OCI-LY1 (cell line): Measurements from ENCODE around the gene GABBR1.

Experiments used
- H2AFZ ChIP-seq: fragments of 200-600 bp; sonication (generic), shearing (Covaris generic); 2 replicates; pipeline ENCODE4 v1.6.0; 2014; ENCODE audit warnings: antibody characterized with exemption, mild to moderate bottlenecking, low read length
- H3F3A ChIP-seq: fragments of 200-600 bp; sonication (generic), shearing (Covaris generic); 2 replicates; pipeline ENCODE4 v1.6.0; 2014; ENCODE audit warnings: mild to moderate bottlenecking, antibody characterized with exemption, low read length, moderate library complexity; ENCODE audit not compliant: insufficient read depth
- H3K27ac ChIP-seq: fragments of 200-600 bp; sonication (generic); 2 replicates; pipeline ENCODE4 v1.5.1; 2014; ENCODE audit warnings: low read length, mixed run types, mild to moderate bottlenecking, low read depth; ENCODE audit not compliant: poor library complexity, severe bottlenecking
- H3K27me3 ChIP-seq: fragments of 200-600 bp; sonication (generic); 2 replicates; pipeline ENCODE4 v1.6.0; 2014; ENCODE audit warnings: antibody characterized with exemption, mild to moderate bottlenecking, low read length, moderate library complexity; ENCODE audit not compliant: insufficient read depth
- H3K36me3 ChIP-seq: fragments of 200-600 bp; sonication (generic); 2 replicates; pipeline ENCODE4 v1.6.1; 2014; ENCODE audit warnings: mild to moderate bottlenecking, antibody characterized with exemption, low read length, moderate library complexity, mixed read lengths; ENCODE audit not compliant: insufficient read depth
- H3K4me1 ChIP-seq: fragments of 200-600 bp; sonication (generic); 2 replicates; pipeline ENCODE4 v1.5.1; 2014; ENCODE audit warnings: mild to moderate bottlenecking, low read length, moderate library complexity; ENCODE audit not compliant: insufficient read depth, severe bottlenecking
- H3K4me2 ChIP-seq: fragments of 200-600 bp; sonication (generic), shearing (Covaris generic); 2 replicates; pipeline ENCODE4 v1.6.1; 2014; ENCODE audit warnings: low read length
- H3K4me3 ChIP-seq: fragments of 200-600 bp; sonication (generic); 2 replicates; pipeline ENCODE4 v1.5.1; 2014; ENCODE audit warnings: low read length, low read depth, mild to moderate bottlenecking, mixed read lengths; ENCODE audit not compliant: poor library complexity, severe bottlenecking
- H3K79me2 ChIP-seq: fragments of 200-600 bp; shearing (Covaris generic); 2 replicates; pipeline ENCODE4 v1.6.1; 2016; ENCODE audit warnings: mixed run types, low read length, mixed read lengths; ENCODE audit not compliant: insufficient read depth
- H3K9ac ChIP-seq: fragments of 200-600 bp; sonication (generic), shearing (Covaris generic); 2 replicates; pipeline ENCODE4 v1.6.1; 2014; ENCODE audit warnings: mild to moderate bottlenecking, low read length, mixed read lengths
- H3K9me2 ChIP-seq: fragments of 200-600 bp; sonication (generic), shearing (Covaris generic); 2 replicates; pipeline ENCODE4 v1.6.1; 2014; ENCODE audit warnings: low read depth, mild to moderate bottlenecking, low read length, mixed read lengths
- H3K9me3 ChIP-seq: fragments of 200-600 bp; shearing (Covaris generic); 2 replicates; pipeline ENCODE4 v1.6.1; 2014; ENCODE audit warnings: low read length, mixed read lengths
- H4K20me1 ChIP-seq: fragments of 200-600 bp; sonication (generic), shearing (Covaris generic); 2 replicates; pipeline ENCODE4 v1.6.0; 2016; ENCODE audit warnings: mild to moderate bottlenecking, low read length; ENCODE audit not compliant: insufficient read depth
- EZH2 ChIP-seq: fragments of 200-600 bp; sonication (generic), shearing (Covaris generic); IDR thresholded peaks from 2 replicates; pipeline ENCODE4 v1.8.0; 2017; ENCODE audit warnings: borderline replicate concordance, mixed run types, mild to moderate bottlenecking, antibody characterized with exemption, low read length, moderate library complexity, mixed read lengths
- TF ChIP-seq, protein P1 (sequence below): fragments of 200-600 bp; sonication (generic), shearing (Covaris generic); IDR thresholded peaks from 2 replicates; pipeline ENCODE4 v1.5.1; 2017; ENCODE audit warnings: mild to moderate bottlenecking, antibody characterized with exemption, low read length, moderate library complexity, mixed read lengths

The GABBR1 gene

DNA sequence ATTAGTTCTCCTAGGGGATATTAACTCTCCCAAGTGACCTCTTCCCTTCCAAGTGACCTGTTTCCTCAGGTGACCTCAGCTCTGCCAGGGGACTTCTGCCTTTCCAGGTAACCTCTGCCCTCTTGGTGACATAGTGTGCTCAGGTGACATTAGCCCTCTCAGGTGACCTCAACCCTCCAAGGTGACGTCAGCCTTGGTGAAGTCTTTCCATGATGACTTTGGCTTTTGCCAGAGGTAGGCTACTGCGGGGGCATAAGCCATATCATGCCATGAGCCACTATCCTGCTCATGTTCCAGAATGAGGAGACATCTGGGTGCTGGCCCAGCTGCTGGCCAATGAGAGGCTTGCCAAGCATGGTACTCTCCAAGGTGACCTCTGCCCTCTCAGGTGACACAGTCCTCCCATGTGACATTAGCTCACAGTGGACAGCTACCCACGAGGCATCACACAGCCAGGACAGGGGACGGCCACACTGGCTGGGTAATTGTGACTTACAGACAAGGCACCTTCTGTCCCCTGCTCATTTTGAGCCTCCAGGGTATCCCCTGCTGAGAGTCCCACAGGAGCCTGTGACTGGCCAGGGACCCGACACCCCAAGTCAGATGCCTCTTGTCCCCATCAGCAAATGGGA, 104.6 kb downstream of the GABBR1 start:
- H3K9me2 ChIP-seq, result no peaks in the 10 kb centered on the region

GRCh38 chr6:29527564-29527963, 105.4 kb downstream of the GABBR1 start:
- no peak overlapping the region for H3K9ac ChIP-seq
- H3K9me2 ChIP-seq, result no peaks in the 10 kb centered on the region
- H3K4me1 ChIP-seq, result no peaks in the 10 kb centered on the region
- no peaks in the 10 kb centered on the region for H3K36me3 ChIP-seq
- no peak overlapping the region for H3K4me3 ChIP-seq
- no peak overlapping the region for H3K27ac ChIP-seq
- H3K9me3 ChIP-seq, result no peaks in the 10 kb centered on the region
- H3F3A ChIP-seq, result no peaks in the 10 kb centered on the region
- no peaks in the 10 kb centered on the region for H4K20me1 ChIP-seq
- no peak overlapping the region for H3K4me2 ChIP-seq
- no peaks in the 10 kb centered on the region for H3K27me3 ChIP-seq
- H2AFZ ChIP-seq, result no peak overlapping the region
- no peak for TF ChIP-seq EZH2
- TF ChIP-seq, protein P1, sequence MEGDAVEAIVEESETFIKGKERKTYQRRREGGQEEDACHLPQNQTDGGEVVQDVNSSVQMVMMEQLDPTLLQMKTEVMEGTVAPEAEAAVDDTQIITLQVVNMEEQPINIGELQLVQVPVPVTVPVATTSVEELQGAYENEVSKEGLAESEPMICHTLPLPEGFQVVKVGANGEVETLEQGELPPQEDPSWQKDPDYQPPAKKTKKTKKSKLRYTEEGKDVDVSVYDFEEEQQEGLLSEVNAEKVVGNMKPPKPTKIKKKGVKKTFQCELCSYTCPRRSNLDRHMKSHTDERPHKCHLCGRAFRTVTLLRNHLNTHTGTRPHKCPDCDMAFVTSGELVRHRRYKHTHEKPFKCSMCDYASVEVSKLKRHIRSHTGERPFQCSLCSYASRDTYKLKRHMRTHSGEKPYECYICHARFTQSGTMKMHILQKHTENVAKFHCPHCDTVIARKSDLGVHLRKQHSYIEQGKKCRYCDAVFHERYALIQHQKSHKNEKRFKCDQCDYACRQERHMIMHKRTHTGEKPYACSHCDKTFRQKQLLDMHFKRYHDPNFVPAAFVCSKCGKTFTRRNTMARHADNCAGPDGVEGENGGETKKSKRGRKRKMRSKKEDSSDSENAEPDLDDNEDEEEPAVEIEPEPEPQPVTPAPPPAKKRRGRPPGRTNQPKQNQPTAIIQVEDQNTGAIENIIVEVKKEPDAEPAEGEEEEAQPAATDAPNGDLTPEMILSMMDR, result no peak
- no peaks in the 10 kb centered on the region for H3K79me2 ChIP-seq

More for the DNA sequence above, 104.6 kb downstream of the GABBR1 start:
- H3K27me3 ChIP-seq, result no peaks in the 10 kb centered on the region
- H4K20me1 ChIP-seq, result no peaks in the 10 kb centered on the region
- H2AFZ ChIP-seq, result no peak overlapping the region
- H3K9ac ChIP-seq, result no peak overlapping the region
- no peak overlapping the region for H3K4me2 ChIP-seq
- TF ChIP-seq, protein P1, result no peak
- TF ChIP-seq EZH2, result no peak
- H3K36me3 ChIP-seq, result no peaks in the 10 kb centered on the region
- no peaks in the 10 kb centered on the region for H3F3A ChIP-seq
- H3K79me2 ChIP-seq, result no peaks in the 10 kb centered on the region
- H3K4me3 ChIP-seq, result no peak overlapping the region
- no peaks in the 10 kb centered on the region for H3K4me1 ChIP-seq
- no peak overlapping the region for H3K27ac ChIP-seq
- H3K9me3 ChIP-seq, result no peaks in the 10 kb centered on the region

GRCh38 chr6:29527126-29527525, 105.9 kb downstream of the GABBR1 start:
- H3K27ac ChIP-seq, result no peak overlapping the region
- TF ChIP-seq EZH2, result no peak
- TF ChIP-seq, protein P1, result no peak
- no peaks in the 10 kb centered on the region for H3F3A ChIP-seq
- H3K9me2 ChIP-seq, result no peaks in the 10 kb centered on the region
- no peaks in the 10 kb centered on the region for H3K9me3 ChIP-seq
- H3K27me3 ChIP-seq, result no peaks in the 10 kb centered on the region
- H3K4me3 ChIP-seq, result no peak overlapping the region
- H3K4me2 ChIP-seq, result no peak overlapping the region
- no peaks in the 10 kb centered on the region for H3K4me1 ChIP-seq
- H3K9ac ChIP-seq, result no peak overlapping the region
- H4K20me1 ChIP-seq, result no peaks in the 10 kb centered on the region
- H3K79me2 ChIP-seq, result no peaks in the 10 kb centered on the region
- H2AFZ ChIP-seq, result no peak overlapping the region
- H3K36me3 ChIP-seq, result no peaks in the 10 kb centered on the region
